Measurements from ENCODE around the gene GABBR1. TPM values are rescaled to one million over a fixed set of nuclear protein-coding genes. Genes with fewer than 3 reads are reported as not detected.

The GABBR1 gene
- total RNA-seq, 6 experiments from 2014 or later: 13.5 to 17.9 (median 17.4) TPM

DNA sequence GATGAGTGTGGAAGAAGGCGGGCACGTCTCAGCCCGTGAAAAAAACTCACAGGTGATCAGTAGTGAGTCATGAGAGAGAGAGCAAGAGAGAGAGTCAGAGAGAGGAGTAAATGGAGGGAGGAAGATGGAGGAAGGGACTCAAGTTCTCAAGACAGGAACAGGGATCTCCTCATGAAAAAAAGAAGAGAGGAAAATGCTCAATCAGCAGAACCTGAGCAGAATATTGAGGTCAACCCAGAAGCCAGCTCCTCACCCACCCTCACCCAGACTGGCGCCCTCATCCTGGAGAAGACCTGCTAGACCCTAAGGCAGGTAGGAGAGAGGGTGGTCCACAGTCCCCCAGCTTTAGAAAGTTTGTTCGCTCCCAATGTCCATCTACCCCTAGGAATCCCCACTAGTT, 78.2 kb downstream of the GABBR1 start:
- DNase-seq: no peak
- peaks cover 9% of the 10 kb centered on the region; the same call in 1 of the 2 replicates for H3K9me3 Mint-ChIP-seq
- H3K36me3 Mint-ChIP-seq (ENCODE audit: low read depth): no peaks in the 10 kb centered on the region
- TF ChIP-seq, protein P1, sequence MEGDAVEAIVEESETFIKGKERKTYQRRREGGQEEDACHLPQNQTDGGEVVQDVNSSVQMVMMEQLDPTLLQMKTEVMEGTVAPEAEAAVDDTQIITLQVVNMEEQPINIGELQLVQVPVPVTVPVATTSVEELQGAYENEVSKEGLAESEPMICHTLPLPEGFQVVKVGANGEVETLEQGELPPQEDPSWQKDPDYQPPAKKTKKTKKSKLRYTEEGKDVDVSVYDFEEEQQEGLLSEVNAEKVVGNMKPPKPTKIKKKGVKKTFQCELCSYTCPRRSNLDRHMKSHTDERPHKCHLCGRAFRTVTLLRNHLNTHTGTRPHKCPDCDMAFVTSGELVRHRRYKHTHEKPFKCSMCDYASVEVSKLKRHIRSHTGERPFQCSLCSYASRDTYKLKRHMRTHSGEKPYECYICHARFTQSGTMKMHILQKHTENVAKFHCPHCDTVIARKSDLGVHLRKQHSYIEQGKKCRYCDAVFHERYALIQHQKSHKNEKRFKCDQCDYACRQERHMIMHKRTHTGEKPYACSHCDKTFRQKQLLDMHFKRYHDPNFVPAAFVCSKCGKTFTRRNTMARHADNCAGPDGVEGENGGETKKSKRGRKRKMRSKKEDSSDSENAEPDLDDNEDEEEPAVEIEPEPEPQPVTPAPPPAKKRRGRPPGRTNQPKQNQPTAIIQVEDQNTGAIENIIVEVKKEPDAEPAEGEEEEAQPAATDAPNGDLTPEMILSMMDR (IDR thresholded peaks at IDR 0.05): no peak
- H3K27ac Mint-ChIP-seq: no peak overlapping the region
- H3K4me3 Mint-ChIP-seq: no peak overlapping the region
- no peaks in the 10 kb centered on the region for H3K4me1 Mint-ChIP-seq (ENCODE audit: low read depth)
- peaks cover 1% of the 10 kb centered on the region for H3K27me3 Mint-ChIP-seq (ENCODE audit: insufficient read depth)

DNA sequence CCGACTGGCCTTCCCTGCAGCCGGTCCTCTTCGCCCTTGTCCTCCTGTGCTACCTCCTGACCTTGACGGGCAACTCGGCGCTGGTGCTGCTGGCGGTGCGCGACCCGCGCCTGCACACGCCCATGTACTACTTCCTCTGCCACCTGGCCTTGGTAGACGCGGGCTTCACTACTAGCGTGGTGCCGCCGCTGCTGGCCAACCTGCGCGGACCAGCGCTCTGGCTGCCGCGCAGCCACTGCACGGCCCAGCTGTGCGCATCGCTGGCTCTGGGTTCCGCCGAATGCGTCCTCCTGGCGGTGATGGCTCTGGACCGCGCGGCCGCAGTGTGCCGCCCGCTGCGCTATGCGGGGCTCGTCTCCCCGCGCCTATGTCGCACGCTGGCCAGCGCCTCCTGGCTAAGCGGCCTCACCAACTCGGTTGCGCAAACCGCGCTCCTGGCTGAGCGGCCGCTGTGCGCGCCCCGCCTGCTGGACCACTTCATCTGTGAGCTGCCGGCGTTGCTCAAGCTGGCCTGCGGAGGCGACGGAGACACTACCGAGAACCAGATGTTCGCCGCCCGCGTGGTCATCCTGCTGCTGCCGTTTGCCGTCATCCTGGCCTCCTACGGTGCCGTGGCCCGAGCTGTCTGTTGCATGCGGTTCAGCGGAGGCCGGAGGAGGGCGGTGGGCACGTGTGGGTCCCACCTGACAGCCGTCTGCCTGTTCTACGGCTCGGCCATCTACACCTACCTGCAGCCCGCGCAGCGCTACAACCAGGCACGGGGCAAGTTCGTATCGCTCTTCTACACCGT, 79.5 kb downstream of the GABBR1 start:
- Mint-ChIP-seq H3K27me3 (ENCODE audit: insufficient read depth) (peaks cover 2% of the 10 kb centered on the region), H3K36me3 (ENCODE audit: low read depth) (no peaks in the 10 kb centered on the region), H3K27ac (no peak overlapping the region), H3K9me3 (peaks cover 9% of the 10 kb centered on the region; the same call in 1 of the 2 replicates), H3K4me3 (no peak overlapping the region), H3K4me1 (ENCODE audit: low read depth) (no peaks in the 10 kb centered on the region)
- TF ChIP-seq, protein P1 (IDR thresholded peaks at IDR 0.05): no peak
- DNase-seq: no peak

DNA sequence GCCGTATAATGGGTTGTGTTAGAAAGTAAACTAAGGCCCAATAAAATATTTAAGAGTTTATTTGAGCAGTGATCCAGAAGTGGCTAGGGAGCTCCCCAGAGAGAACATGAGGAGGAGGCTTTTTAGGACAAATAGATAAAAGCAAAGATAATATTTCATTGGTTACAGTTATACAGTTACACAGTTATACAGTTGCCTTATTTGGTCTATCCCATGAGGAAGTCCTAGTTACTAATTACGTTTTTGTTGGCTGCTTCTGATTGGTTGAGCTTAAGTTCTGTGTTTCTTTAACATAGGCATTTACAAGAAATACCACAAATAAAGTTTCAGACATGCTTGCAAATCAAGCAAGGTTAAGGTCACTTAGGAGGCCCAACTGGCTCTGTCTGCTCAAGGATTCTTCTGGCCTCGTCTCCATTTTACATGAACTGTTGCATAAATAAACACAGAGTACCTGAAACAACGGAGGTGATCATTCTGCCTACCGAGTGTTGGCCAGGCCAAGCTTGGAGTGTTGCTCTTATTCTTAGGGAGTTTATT, 80.4 kb downstream of the GABBR1 start:
- no peak overlapping the region for H3K4me3 Mint-ChIP-seq

DNA sequence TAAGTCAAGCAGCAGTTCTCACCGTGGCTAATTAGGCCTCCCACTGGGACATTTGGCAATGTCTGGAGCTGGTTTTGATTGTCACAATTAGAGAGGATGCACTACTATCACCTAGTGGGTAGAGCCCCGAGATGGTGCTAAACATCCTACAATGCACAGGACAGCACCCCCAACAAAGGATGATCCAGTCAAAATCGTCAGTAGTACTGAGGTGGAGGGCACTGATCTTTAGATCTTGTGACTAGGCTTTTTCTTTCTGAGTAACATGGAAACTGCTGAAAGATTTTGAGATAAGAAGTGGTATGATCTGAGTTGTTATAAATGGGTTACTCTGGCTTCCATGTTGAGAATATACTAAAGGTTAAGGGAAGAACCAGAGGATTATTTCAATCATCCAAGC, 85.4 kb downstream of the GABBR1 start:
- Mint-ChIP-seq H3K4me1 (ENCODE audit: low read depth) (no peaks in the 10 kb centered on the region), H3K4me3 (no peak overlapping the region), H3K27ac (no peak overlapping the region), H3K9me3 (peaks cover 10% of the 10 kb centered on the region; the same call in 1 of the 2 replicates), H3K27me3 (ENCODE audit: insufficient read depth) (peaks cover 4% of the 10 kb centered on the region), H3K36me3 (ENCODE audit: low read depth) (no peaks in the 10 kb centered on the region)
- TF ChIP-seq, protein P1 (IDR thresholded peaks at IDR 0.05): no peak
- DNase-seq: no peak

More for the DNA sequence above, 80.4 kb downstream of the GABBR1 start:
- Mint-ChIP-seq H3K27me3 (ENCODE audit: insufficient read depth) (peaks cover 2% of the 10 kb centered on the region), H3K27ac (no peak overlapping the region), H3K9me3 (peaks cover 9% of the 10 kb centered on the region; the same call in 1 of the 2 replicates), H3K4me1 (ENCODE audit: low read depth) (no peaks in the 10 kb centered on the region), H3K36me3 (ENCODE audit: low read depth) (no peaks in the 10 kb centered on the region)
- DNase-seq: peak; percentile 69
- TF ChIP-seq, protein P1 (IDR thresholded peaks at IDR 0.05): no peak

DNA sequence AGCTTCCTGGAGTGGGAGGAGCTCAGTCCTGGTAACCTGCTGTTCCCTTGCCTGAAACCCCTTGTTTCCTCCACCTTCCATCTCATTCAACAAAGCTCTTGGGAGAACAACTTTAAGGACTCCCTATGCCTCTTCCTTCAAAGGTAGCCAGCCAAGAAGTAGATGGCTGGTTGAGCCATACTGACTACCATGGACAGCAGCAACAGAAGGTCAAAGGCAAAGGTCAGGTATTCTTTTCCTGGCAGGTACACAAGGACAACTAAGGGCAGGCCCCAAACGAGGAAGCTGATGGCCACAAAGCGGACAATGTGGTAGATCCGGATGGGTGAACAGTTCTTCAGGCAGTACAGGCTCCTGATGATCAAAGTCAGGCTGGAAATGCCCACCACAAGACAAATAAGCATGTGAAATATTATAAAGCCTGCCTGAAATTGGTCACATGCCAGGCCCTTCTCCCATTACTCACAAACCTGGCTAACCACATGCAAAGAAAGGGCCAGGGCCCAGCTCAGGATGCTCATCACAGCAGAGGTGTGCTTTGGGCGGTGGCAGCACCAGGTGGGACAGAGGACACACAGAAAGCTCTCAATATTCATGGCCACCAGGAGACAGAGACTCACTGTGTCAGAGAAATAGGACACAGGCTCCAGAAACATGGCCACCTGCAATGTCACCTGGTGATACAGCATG, 95.1 kb downstream of the GABBR1 start:
- TF ChIP-seq, protein P1 (IDR thresholded peaks at IDR 0.05): no peak
- peaks cover 33% of the 10 kb centered on the region for H3K9me3 Mint-ChIP-seq
- no peaks in the 10 kb centered on the region for H3K4me1 Mint-ChIP-seq (ENCODE audit: low read depth)
- H3K4me3 Mint-ChIP-seq: no peak overlapping the region
- H3K36me3 Mint-ChIP-seq (ENCODE audit: low read depth): 0 out of 2 replicates have a peak, but pooled peaks cover 5% of the 10 kb centered on the region
- DNase-seq: no peak
- peaks cover 5% of the 10 kb centered on the region for H3K27me3 Mint-ChIP-seq (ENCODE audit: insufficient read depth)
- no peak overlapping the region for H3K27ac Mint-ChIP-seq

Measured in HFFc6 (cell line).